HEK293T (cell line): Measurements from ENCODE around the gene ABI3BP.

Experiments
- CTCF ChIA-PET: fragments of 350-600 bp; formaldehyde crosslinking; extraction: SDS; loops from one replicate; lab custom pipeline; 2021; ENCODE audit warnings: antibody characterized with exemption, inconsistent platforms; lab: Yijun Ruan, JAX
- POLR2A ChIA-PET: fragments of 350-600 bp; formaldehyde crosslinking; extraction: SDS; loops from one replicate; lab custom pipeline; 2020; ENCODE audit warnings: antibody characterized with exemption, inconsistent platforms; lab: Yijun Ruan, JAX
- DNase-seq: peaks from one replicate; pipeline ENCODE4 v3.0.0; 2012; ENCODE audit warnings: mixed read lengths; ENCODE audit errors: extremely low spot score
- ARNT ChIP-seq: fragments of 450-650 bp; IDR thresholded peaks from 2 replicates; pipeline ENCODE4 v1.6.1; 2017; ENCODE audit warnings: mild to moderate bottlenecking
- BHLHE40 ChIP-seq: fragments of 450-650 bp; IDR thresholded peaks from 2 replicates; pipeline ENCODE4 v1.6.1; 2016; ENCODE audit warnings: mild to moderate bottlenecking, moderate library complexity, borderline replicate concordance
- CTBP1 ChIP-seq: fragments of 450-650 bp; IDR thresholded peaks from 2 replicates; pipeline ENCODE4 v1.6.1; 2016; ENCODE audit warnings: borderline replicate concordance
- ELF4 ChIP-seq: fragments of 450-650 bp; IDR thresholded peaks from 2 replicates; pipeline ENCODE4 v1.6.1; 2017; ENCODE audit warnings: antibody characterized with exemption
- FOXA1 ChIP-seq: fragments of 450-650 bp; IDR thresholded peaks from 2 replicates; pipeline ENCODE4 v1.6.1; 2016; ENCODE audit warnings: mild to moderate bottlenecking
- FOXK2 ChIP-seq: fragments of 450-650 bp; IDR thresholded peaks from 2 replicates; pipeline ENCODE4 v1.6.1; 2016; ENCODE audit warnings: mild to moderate bottlenecking
- FOXM1 ChIP-seq: fragments of 450-650 bp; IDR thresholded peaks from 2 replicates; pipeline ENCODE4 v1.6.1; 2017; ENCODE audit warnings: mild to moderate bottlenecking, borderline replicate concordance
- HDGF ChIP-seq: fragments of 450-650 bp; IDR thresholded peaks from 2 replicates; pipeline ENCODE4 v1.6.1; 2017; ENCODE audit warnings: antibody characterized with exemption, borderline replicate concordance
- L3MBTL2 ChIP-seq: fragments of 450-650 bp; conservative IDR thresholded peaks from 2 replicates; pipeline ENCODE4 v1.6.1; 2016; ENCODE audit warnings: mild to moderate bottlenecking
- LEF1 ChIP-seq: fragments of 450-650 bp; IDR thresholded peaks from 2 replicates; pipeline ENCODE4 v1.6.1; 2017; ENCODE audit warnings: mild to moderate bottlenecking, borderline replicate concordance
- NFRKB ChIP-seq: fragments of 450-650 bp; IDR thresholded peaks from 2 replicates; pipeline ENCODE4 v1.6.1; 2016; ENCODE audit warnings: mild to moderate bottlenecking, moderate library complexity
- SP1 ChIP-seq: fragments of 450-650 bp; IDR thresholded peaks from 2 replicates; pipeline ENCODE4 v1.6.1; 2017
- SUZ12 ChIP-seq: fragments of 450-650 bp; IDR thresholded peaks from 2 replicates; pipeline ENCODE4 v1.6.1; 2016; ENCODE audit warnings: mild to moderate bottlenecking
- TARDBP ChIP-seq: fragments of 450-650 bp; IDR thresholded peaks from 2 replicates; pipeline ENCODE4 v1.6.1; 2016
- ZNF384 ChIP-seq: fragments of 450-650 bp; IDR thresholded peaks from 2 replicates; pipeline ENCODE4 v1.6.1; 2016
- TF ChIP-seq, protein P1 (sequence below): fragments of 450-650 bp; IDR thresholded peaks from 2 replicates; pipeline ENCODE4 v1.6.1; 2016

ABI3BP gene

DNA sequence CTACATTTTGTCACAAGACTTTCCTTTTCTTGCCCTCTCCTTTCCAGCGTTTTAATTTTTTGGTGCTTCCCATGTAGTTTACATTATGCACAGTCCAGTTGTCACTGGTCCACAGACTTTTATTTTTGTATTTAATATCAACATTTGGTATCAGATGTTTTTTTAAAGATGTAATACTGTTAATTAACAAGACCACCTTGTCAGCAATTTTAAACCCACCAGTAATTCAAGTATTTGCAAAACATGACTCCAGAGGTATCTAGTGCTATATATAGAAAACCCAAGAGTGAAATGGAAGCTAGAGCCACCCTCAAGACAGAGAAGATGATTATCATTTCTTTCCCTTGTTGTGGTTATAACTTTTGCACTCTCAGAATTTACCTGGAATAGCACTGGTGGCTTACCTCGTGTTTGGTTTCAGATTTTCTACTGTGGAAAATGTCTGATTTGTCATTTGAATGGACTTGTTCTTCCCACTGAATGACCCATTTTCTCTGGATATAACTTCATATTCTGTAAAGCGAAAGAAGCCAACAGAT is 227.7 kb downstream of the ABI3BP start:
- no peak for TF ChIP-seq FOXM1
- TF ChIP-seq NFRKB: no peak
- TF ChIP-seq ARNT: no peak
- no peak for TF ChIP-seq ZNF384
- TF ChIP-seq FOXA1: no peak
- TF ChIP-seq, protein P1, sequence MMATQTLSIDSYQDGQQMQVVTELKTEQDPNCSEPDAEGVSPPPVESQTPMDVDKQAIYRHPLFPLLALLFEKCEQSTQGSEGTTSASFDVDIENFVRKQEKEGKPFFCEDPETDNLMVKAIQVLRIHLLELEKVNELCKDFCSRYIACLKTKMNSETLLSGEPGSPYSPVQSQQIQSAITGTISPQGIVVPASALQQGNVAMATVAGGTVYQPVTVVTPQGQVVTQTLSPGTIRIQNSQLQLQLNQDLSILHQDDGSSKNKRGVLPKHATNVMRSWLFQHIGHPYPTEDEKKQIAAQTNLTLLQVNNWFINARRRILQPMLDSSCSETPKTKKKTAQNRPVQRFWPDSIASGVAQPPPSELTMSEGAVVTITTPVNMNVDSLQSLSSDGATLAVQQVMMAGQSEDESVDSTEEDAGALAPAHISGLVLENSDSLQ: no peak
- no peak for TF ChIP-seq HDGF
- no peak for TF ChIP-seq BHLHE40
- TF ChIP-seq L3MBTL2: no peak
- no peak for TF ChIP-seq SUZ12
- no peak for TF ChIP-seq SP1
- TF ChIP-seq ELF4: no peak
- TF ChIP-seq TARDBP: no peak
- TF ChIP-seq FOXK2: no peak
- no peak for TF ChIP-seq LEF1
- TF ChIP-seq CTBP1: no peak
- no peak for DNase-seq
- CTCF ChIA-PET: no interaction called here
- POLR2A ChIA-PET: no interaction called here

DNA sequence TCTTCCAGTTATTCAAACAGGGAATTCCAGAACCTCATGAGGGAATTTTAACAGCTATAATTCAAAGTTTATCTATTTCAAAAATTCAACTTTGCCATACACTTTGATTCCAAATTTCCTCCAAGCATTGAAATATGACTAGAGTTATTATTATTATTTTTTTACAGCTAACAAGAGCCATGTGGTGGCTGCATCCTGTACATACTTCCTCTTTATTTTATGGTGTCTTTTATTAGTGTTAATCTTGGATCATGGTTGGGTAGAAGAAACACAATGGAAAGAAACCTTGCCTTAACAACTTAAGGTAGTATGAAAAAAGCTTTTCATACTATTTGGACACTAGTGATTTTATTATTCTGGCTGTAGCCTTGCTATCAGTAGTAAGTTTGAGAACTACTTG is 231.3 kb downstream of the ABI3BP start:
- TF ChIP-seq SP1 (no peak), BHLHE40 (no peak), LEF1 (no peak), SUZ12 (no peak), HDGF (no peak)
- TF ChIP-seq, protein P1: no peak
- ChIA-PET POLR2A (no interaction called here), CTCF (interaction anchor here (0.6 kb wide), 1 partner anchor 8 kb away, joined by 3 read pairs; no protein-coding TSS in a partner anchor)
- DNase-seq: no peak

DNA sequence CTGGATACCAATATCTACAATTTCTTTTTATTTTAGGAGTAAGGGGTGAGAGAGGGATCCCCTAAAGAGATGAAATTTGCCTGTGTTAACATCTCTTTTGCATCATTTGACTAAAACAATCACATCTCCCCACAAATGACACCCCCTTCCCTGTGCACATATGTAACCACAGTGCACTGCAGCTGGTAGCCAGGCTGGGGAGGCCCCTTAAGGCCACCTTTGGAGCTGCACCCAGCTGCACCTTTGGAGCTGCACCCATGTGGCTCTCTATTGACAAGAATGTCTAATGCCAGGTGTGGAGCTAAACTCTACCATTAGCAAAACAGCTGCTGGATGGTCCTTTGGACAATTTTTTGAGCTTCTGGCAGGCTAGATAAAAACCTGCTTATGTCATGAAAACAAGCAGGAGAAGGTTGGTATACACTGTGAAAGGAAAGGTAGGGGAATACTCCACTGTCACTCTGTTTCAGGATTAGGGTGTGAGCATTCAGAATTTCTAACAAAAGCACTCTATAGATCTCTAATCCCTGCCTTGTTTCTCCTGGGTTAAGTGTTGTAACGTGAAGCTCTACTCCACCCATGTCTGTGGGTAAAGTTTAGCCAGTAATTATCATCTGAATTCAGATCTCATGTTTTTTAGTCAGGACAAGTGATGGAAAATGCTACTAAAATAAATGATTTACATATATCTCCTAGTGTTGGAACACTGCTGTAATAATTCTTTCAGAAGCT is 231.8 kb downstream of the ABI3BP start:
- DNase-seq: peak; percentile 16
- POLR2A ChIA-PET: no interaction called here
- CTCF ChIA-PET: interaction anchor here (0.6 kb wide), 2 partner anchors 9 to 99 kb away, joined by 3 read pairs; no protein-coding TSS in a partner anchor
- TF ChIP-seq FOXA1 (no peak), HDGF (no peak), ARNT (no peak), CTBP1 (no peak)

DNA sequence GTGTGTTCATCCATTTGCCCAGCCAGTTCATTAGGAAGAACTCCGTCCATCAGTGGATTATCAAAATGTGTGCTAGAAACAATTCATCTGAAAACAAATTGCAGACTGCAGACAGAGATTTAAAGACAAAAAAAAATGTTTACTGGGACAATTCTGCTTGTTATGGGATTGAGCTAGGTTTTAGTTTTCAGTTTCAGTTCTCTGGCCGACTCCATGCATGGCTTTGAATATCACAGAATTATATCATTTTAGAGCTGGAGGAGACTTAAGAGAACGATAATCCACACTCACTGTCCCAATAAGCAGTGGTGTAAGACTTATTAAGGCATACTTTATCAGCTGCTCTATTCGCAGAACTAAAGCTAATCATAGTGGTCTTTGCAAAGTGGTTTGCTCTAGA is 232.8 kb downstream of the ABI3BP start:
- TF ChIP-seq FOXK2 (no peak), FOXA1 (no peak), ZNF384 (no peak), FOXM1 (no peak), NFRKB (no peak), BHLHE40 (no peak), SUZ12 (no peak), ELF4 (no peak), L3MBTL2 (no peak), CTBP1 (no peak), ARNT (no peak), TARDBP (no peak), HDGF (no peak), SP1 (no peak), LEF1 (no peak)
- TF ChIP-seq, protein P1: no peak
- POLR2A ChIA-PET: no interaction called here
- DNase-seq: no peak
- CTCF ChIA-PET: no interaction called here

DNA sequence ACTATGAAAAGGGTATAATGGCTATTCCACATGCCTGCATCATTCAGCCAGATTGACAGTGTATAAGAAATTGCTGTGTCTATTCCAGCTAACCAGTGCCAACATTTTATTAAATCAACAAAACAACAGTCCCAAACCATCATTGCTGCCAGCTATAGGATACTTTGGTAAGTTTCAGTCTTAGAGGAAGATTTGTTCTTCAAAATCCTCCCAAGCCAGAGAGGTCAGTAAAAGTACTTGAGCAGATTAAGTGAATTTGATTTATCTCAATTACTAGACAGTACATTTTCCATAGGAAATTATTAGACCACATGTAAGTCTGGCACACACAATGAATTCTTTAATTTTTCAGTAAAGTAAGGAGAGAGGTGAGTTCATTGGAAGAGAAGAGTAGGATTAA is 233.3 kb downstream of the ABI3BP start:
- TF ChIP-seq LEF1: no peak
- TF ChIP-seq ZNF384: no peak
- TF ChIP-seq HDGF: no peak
- TF ChIP-seq BHLHE40: no peak
- TF ChIP-seq SP1: no peak
- DNase-seq: no peak
- ChIA-PET POLR2A (no interaction called here), CTCF (interaction anchor here (1.1 kb wide), 1 partner anchor 9 kb away, joined by 4 read pairs; no protein-coding TSS in a partner anchor)

DNA sequence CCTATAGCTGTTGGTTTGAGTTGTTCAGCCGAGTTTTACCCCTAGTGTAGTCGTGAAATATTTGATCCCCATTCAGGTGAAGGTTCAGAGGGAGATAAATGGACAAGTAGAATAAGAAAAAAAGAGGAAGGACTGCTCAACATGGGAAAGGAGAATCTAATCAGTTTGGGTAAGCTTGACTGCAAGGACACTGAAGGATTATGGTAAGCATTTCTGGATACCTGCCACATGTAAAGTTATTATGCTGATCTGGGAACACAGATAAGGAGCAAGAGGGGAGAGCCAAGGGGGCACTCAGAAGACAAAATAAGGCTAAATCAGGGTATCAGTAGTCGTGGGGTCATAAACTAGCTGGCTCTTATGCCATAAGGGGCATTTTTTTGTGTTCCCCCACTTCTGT is 234.1 kb downstream of the ABI3BP start:
- TF ChIP-seq, protein P1: no peak
- TF ChIP-seq FOXA1 (no peak), NFRKB (no peak), FOXK2 (no peak), FOXM1 (no peak), ARNT (no peak), L3MBTL2 (no peak), ZNF384 (no peak), SP1 (no peak), SUZ12 (no peak), LEF1 (no peak), HDGF (no peak), CTBP1 (no peak), BHLHE40 (no peak)
- DNase-seq: no peak
- POLR2A ChIA-PET: interaction anchor here (0.7 kb wide), 1 partner anchor 274 kb away, joined by 3 read pairs; no protein-coding TSS in a partner anchor
- CTCF ChIA-PET: interaction anchor here (1.1 kb wide), 1 partner anchor 10 kb away, joined by 4 read pairs; no protein-coding TSS in a partner anchor
